T-helper 1 cell treated with Interleukin-12 subunit alpha and Interleukin-12 subunit beta and Interleukin-4 antibody, amounts not matched to agents 30 ng/mL and 1 ng/mL, for 36 hours (primary cell): Measurements from ENCODE around the gene FUT8. TPM values are rescaled to one million over a fixed set of nuclear protein-coding genes. Genes with fewer than 3 reads are reported as not detected.
"Not testable (repeated sequence)": the region's sequence is repeated elsewhere in the genome, so short reads cannot be mapped to it uniquely, and the experiment has no call there.

Experiments
- intact Hi-C: fragments of 100-400 bp; cut with micrococcal nuclease; formaldehyde crosslinking; loops from one replicate; pipeline ENCODE4 v1.15.1; 2024
- total RNA-seq: library from RNA; stranded (reverse); gene quantifications from 2 replicates; pipeline ENCODE4 v1.2.3, GENCODE V29; 2022

Gene FUT8
- total RNA-seq, 1 donor from 2014 or later, result 156 TPM

GRCh38 chr14:65692566-65692965, 280.0 kb downstream of the FUT8 start:
- intact Hi-C loops, result not testable (repeated sequence)

- intact Hi-C loops, result no loop called here
These were observed 284.3 kb downstream of the FUT8 start for GRCh38 chr14:65696801-65697200.

- intact Hi-C loops, result no loop called here
These were observed 291.0 kb downstream of the FUT8 start for GRCh38 chr14:65703521-65703920.

GRCh38 chr14:65703996-65704395, 291.5 kb downstream of the FUT8 start:
- intact Hi-C loops, result loop anchor here (2.0 kb wide), 1 partner anchor 19 kb away; no protein-coding TSS in a partner anchor

GRCh38 chr14:65704437-65704836, 291.9 kb downstream of the FUT8 start:
- intact Hi-C loops, result loop anchor here (2.0 kb wide), 1 partner anchor 18 kb away; no protein-coding TSS in a partner anchor

GRCh38 chr14:65704850-65705249, 292.3 kb downstream of the FUT8 start:
- intact Hi-C loops, result loop anchor here (2.0 kb wide), 1 partner anchor 18 kb away; no protein-coding TSS in a partner anchor

GRCh38 chr14:65709576-65709975, 297.0 kb downstream of the FUT8 start:
- intact Hi-C loops, result no loop called here

GRCh38 chr14:65716813-65717212, 304.3 kb downstream of the FUT8 start:
- intact Hi-C loops, result not testable (repeated sequence)

- intact Hi-C loops, result not testable (repeated sequence)
These were observed 304.9 kb downstream of the FUT8 start for GRCh38 chr14:65717384-65717915.

GRCh38 chr14:65718629-65719028, 306.1 kb downstream of the FUT8 start:
- intact Hi-C loops, result no loop called here

GRCh38 chr14:65720171-65720570, 307.6 kb downstream of the FUT8 start:
- intact Hi-C loops, result no loop called here

GRCh38 chr14:65720743-65721142, 308.2 kb downstream of the FUT8 start:
- intact Hi-C loops, result no loop called here

- intact Hi-C loops, result loop anchor here (1.0 to 2.0 kb wide), 2 partner anchors 9 to 19 kb away; no protein-coding TSS in a partner anchor
These were observed 310.8 kb downstream of the FUT8 start for GRCh38 chr14:65723348-65723747.

- intact Hi-C loops, result no loop called here
These were observed 316.1 kb downstream of the FUT8 start for GRCh38 chr14:65728604-65729003.

- intact Hi-C loops, result no loop called here
These were observed 317.0 kb downstream of the FUT8 start for GRCh38 chr14:65729566-65729965.

- intact Hi-C loops, result loop anchor here (1.0 to 5.0 kb wide), 6 partner anchors 9 to 633 kb away; partner anchors contain the start of gene FUT8
These were observed 319.5 kb downstream of the FUT8 start for GRCh38 chr14:65731933-65732506.

GRCh38 chr14:65738339-65738738, 325.8 kb downstream of the FUT8 start:
- intact Hi-C loops, result no loop called here

- intact Hi-C loops, result no loop called here
These were observed 333.1 kb downstream of the FUT8 start for GRCh38 chr14:65745396-65746190.

GRCh38 chr14:65748796-65749195, 336.3 kb downstream of the FUT8 start:
- intact Hi-C loops, result no loop called here

GRCh38 chr14:65749287-65749686, 336.8 kb downstream of the FUT8 start:
- intact Hi-C loops, result no loop called here

- intact Hi-C loops, result no loop called here
These were observed 338.4 kb downstream of the FUT8 start for GRCh38 chr14:65750906-65751305.

- intact Hi-C loops, result no loop called here
These were observed 339.0 kb downstream of the FUT8 start for GRCh38 chr14:65751510-65751909.
